HUES48 (cell line): Measurements from ENCODE around the gene NUDT3.

Experiments used
- H3K27ac ChIP-seq: one replicate; pipeline ENCODE4 v1.7.0; 2013; ENCODE audit warnings: low read depth, low read length, inconsistent platforms
- H3K27me3 ChIP-seq: 2 replicates; pipeline ENCODE4 v1.6.1; 2013; ENCODE audit warnings: mild to moderate bottlenecking, low read length; ENCODE audit not compliant: control insufficient read depth, insufficient read depth
- H3K36me3 ChIP-seq: 2 replicates; pipeline ENCODE4 v1.6.1; 2013; ENCODE audit warnings: low read length; ENCODE audit not compliant: control insufficient read depth, insufficient read depth
- H3K4me1 ChIP-seq: 2 replicates; pipeline ENCODE4 v1.6.1; 2013; ENCODE audit warnings: mild to moderate bottlenecking, low read length; ENCODE audit not compliant: control insufficient read depth, insufficient read depth
- H3K4me3 ChIP-seq: 2 replicates; pipeline ENCODE4 v1.5.1; 2013; ENCODE audit warnings: mild to moderate bottlenecking, low read depth, low read length
- H3K9ac ChIP-seq: 2 replicates; pipeline ENCODE4 v1.6.1; 2013; ENCODE audit warnings: mild to moderate bottlenecking, low read depth, low read length, moderate library complexity
- H3K9me3 ChIP-seq: 2 replicates; pipeline ENCODE4 v1.6.1; 2013; ENCODE audit warnings: low read length; ENCODE audit not compliant: control insufficient read depth, insufficient read depth

The NUDT3 gene

GRCh38 chr6:34242252-34243130 lies 150.0 kb downstream of the NUDT3 start:
- Histone ChIP-seq H3K27me3 (no peaks in the 10 kb centered on the region), H3K27ac (peak overlapping the region; percentile 95), H3K4me1 (peaks cover 50% of the 10 kb centered on the region), H3K4me3 (no peak overlapping the region), H3K9ac (no peak overlapping the region), H3K9me3 (no peaks in the 10 kb centered on the region), H3K36me3 (peaks cover 72% of the 10 kb centered on the region)

GRCh38 chr6:34241351-34242215 lies 150.9 kb downstream of the NUDT3 start:
- Histone ChIP-seq H3K4me1 (peaks cover 50% of the 10 kb centered on the region), H3K9me3 (no peaks in the 10 kb centered on the region), H3K27me3 (no peaks in the 10 kb centered on the region), H3K4me3 (no peak overlapping the region), H3K27ac (peak overlapping the region; percentile 95), H3K9ac (no peak overlapping the region), H3K36me3 (peaks cover 72% of the 10 kb centered on the region)

- no peaks in the 10 kb centered on the region for H3K9me3 ChIP-seq
- peaks cover 47% of the 10 kb centered on the region for H3K4me1 ChIP-seq
- H3K9ac ChIP-seq = 0 out of 2 replicates have a peak overlapping the region, but pooled peaks have one; percentile 94
- peak overlapping the region; percentile 95 for H3K27ac ChIP-seq
- H3K36me3 ChIP-seq = peaks cover 70% of the 10 kb centered on the region
- H3K27me3 ChIP-seq = no peaks in the 10 kb centered on the region
- H3K4me3 ChIP-seq = peak overlapping the region; percentile 87; the same call in 1 of the 2 replicates
Measured at GRCh38 chr6:34240329-34241248, 151.9 kb downstream of the NUDT3 start.

- peak overlapping the region; percentile 95 for H3K27ac ChIP-seq
Measured at GRCh38 chr6:34239893-34240292, 152.6 kb downstream of the NUDT3 start.

GRCh38 chr6:34239500-34239825 lies 153.0 kb downstream of the NUDT3 start:
- Histone ChIP-seq H3K27ac (peak overlapping the region; percentile 95), H3K9me3 (no peaks in the 10 kb centered on the region), H3K4me3 (peak overlapping the region; percentile 87), H3K36me3 (peaks cover 64% of the 10 kb centered on the region), H3K9ac (peak overlapping the region; percentile 94; the same call in 1 of the 2 replicates), H3K4me1 (peaks cover 51% of the 10 kb centered on the region), H3K27me3 (no peaks in the 10 kb centered on the region)

More at GRCh38 chr6:34239893-34240292, 152.6 kb downstream of the NUDT3 start:
- Histone ChIP-seq H3K9ac (peak overlapping the region; percentile 94; the same call in 1 of the 2 replicates), H3K27me3 (no peaks in the 10 kb centered on the region), H3K9me3 (no peaks in the 10 kb centered on the region), H3K36me3 (peaks cover 67% of the 10 kb centered on the region), H3K4me1 (peaks cover 47% of the 10 kb centered on the region), H3K4me3 (peak overlapping the region; percentile 87)

GRCh38 chr6:34238585-34239499 lies 153.6 kb downstream of the NUDT3 start:
- Histone ChIP-seq H3K9me3 (no peaks in the 10 kb centered on the region), H3K4me1 (peaks cover 52% of the 10 kb centered on the region), H3K27me3 (no peaks in the 10 kb centered on the region), H3K27ac (peak overlapping the region; percentile 95), H3K9ac (peak overlapping the region; percentile 94), H3K36me3 (peaks cover 57% of the 10 kb centered on the region), H3K4me3 (peak overlapping the region; percentile 87)

- peak overlapping the region; percentile 95 for H3K27ac ChIP-seq
- peak overlapping the region; percentile 87 for H3K4me3 ChIP-seq
- no peaks in the 10 kb centered on the region for H3K9me3 ChIP-seq
- peaks cover 48% of the 10 kb centered on the region for H3K4me1 ChIP-seq
- H3K36me3 ChIP-seq = peaks cover 49% of the 10 kb centered on the region
- no peaks in the 10 kb centered on the region for H3K27me3 ChIP-seq
- peak overlapping the region; percentile 94 for H3K9ac ChIP-seq
Measured at GRCh38 chr6:34237722-34238584, 154.5 kb downstream of the NUDT3 start.

- Histone ChIP-seq H3K27ac (peak overlapping the region; percentile 100), H3K9me3 (no peaks in the 10 kb centered on the region), H3K36me3 (peaks cover 42% of the 10 kb centered on the region), H3K4me3 (peak overlapping the region; percentile 87), H3K4me1 (peaks cover 41% of the 10 kb centered on the region), H3K9ac (peak overlapping the region; percentile 99), H3K27me3 (no peaks in the 10 kb centered on the region)
Measured at GRCh38 chr6:34237316-34237721, 155.2 kb downstream of the NUDT3 start.
